GM18517 (cell line): Measurements from ENCODE around the gene ARL5A.
A peak's percentile ranks its signal among the peaks of the same experiment; 100 is the strongest.
"Not testable (repeated sequence)": the region's sequence is repeated elsewhere in the genome, so short reads cannot be mapped to it uniquely, and the experiment has no call there.

Experiments used
- ATAC-seq: cut with Tn5 transposase; IDR thresholded peaks from one replicate; pipeline ENCODE4 v1.9.1; 2021; ENCODE audit warnings: mild to moderate bottlenecking, moderate library complexity; ENCODE audit not compliant: unreplicated experiment

Gene ARL5A, protein sequence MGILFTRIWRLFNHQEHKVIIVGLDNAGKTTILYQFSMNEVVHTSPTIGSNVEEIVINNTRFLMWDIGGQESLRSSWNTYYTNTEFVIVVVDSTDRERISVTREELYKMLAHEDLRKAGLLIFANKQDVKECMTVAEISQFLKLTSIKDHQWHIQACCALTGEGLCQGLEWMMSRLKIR

DNA sequence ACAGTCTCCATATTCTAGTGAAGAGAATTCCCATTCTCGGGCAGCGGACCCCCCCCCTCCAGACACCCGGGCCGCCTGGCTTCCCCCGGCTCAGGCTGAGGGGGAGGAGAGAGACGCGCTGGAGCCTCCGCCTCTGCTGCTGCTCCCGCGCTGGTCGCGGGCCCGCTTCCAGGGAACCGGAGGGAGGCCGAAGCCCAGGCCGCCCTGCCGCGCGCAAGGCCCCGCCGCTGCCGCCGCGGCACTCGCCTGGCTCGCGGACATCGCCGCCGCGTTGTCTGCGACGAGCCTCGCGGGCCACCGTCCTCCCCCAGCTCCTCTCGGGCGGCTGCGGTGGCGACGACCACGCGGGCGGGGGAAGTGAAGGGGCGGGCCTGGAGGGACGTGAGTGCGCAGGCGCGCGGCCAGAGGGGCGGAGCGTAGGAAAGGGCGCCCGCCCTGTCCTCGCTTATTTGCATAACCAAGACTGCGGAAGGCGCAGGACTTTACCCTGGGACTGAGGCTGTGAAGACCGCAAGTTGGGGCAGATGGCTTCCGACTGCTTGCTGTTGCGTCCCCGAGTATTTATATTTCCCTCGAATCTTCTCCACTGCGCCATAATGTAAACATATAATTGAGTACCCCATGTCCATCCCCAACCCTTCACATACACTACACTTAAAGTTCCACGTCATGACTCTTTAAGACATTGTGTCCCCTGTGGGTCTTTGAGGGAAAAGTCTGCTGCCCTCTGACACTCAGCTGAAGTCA, at the start of gene ARL5A:
Gene ARL5A, minus strand, starts transcription at position 279 of the 747 bp plus-strand sequence. Its CDS starts 245 bp downstream, at position 34.
- peak; percentile 97 for ATAC-seq

DNA sequence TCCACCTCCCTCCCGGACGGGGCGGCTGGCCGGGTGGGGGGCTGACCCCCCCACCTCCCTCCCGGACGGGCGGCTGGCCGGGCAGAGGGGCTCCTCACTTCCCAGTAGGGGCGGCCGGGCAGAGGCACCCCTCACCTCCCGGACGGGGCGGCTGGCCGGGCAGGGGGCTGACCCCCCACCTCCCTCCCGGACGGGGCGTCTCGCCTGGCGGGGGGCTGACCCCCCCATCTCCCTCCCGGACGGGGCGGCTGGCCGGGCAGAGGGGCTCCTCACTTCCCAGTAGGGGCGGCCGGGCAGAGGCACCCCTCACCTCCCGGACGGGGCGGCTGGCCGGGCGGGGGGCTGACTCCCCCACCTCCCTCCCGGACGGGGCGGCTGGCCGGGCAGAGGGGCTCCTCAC, 47.4 kb upstream of the ARL5A start:
- ATAC-seq = not testable (repeated sequence)

DNA sequence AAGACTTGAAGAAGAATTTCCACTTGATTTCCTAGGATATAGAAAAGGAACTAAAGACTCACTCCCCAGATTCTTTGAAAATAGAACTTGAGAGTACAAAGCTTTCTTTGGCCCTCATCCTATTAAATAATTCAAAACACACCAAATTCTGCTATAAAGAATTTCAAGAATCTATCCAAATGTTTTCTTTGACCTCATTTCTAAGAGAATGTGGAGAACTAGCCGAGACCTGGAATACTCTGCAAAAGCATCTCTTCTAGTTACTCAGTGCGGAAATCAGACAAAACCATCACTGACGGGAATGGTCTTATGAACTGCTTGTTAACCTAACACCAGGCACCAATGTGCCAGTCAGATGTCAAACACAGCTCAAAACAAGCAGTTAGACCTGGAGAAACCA, 44.2 kb upstream of the ARL5A start:
- ATAC-seq = no peak

DNA sequence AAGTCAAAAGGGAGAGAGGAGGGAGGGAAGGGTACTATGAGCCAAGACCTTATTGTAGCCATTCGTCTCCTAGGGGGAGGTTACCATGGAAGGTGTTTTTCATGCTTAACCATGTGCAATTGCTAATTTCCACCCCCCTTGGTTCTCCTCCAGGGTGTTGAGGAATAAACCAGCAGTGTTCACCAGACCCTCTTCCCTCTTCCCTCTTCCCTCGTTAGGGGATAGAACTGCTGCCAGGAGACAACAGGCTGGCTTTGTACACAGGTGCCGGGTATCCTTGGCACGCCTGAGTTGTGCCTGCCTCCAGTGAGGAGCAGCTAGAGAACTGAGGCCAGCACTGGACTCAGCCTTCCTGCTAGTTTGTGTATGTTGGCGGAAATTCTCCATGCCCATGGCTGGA, 41.1 kb upstream of the ARL5A start:
- ATAC-seq = no peak

DNA sequence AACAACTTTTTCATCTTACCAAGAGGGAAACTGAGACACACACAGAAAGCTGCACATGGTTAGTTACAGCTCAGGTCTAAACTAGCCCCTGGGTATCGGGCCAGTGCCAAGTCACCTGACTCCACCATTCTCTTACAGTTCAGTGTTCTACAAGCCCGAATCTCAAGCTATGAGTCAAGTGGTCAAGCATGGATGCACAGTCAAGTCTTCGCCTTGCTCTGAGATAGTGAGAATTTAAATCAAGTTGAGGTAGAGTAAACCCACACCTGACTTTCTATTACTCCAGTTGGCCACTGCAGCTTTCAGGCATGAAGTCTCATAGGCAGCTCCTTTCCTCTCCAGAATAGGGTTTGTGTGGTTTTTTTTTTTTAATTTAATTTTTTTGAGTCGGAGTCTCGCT, 34.5 kb upstream of the ARL5A start:
- peak; percentile 100 for ATAC-seq

DNA sequence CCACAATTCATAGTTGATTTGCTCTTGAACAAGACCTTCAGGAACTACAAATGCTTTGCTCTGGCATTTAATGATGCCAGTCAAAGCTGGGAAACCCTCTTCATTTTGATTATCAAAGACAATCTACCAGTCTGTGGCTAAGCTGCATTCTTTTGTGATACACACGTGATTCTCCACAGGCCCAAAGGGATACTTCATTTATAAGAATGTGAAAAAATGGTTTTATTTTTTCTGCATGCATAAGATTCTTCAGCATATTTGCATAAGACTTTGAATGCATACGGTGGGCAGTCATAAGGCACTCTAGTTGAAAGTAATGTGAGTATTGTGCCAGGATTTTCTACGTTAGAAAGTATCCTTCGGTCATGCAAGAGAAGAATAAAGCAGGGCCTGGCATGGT, 33.0 kb upstream of the ARL5A start:
- no peak for ATAC-seq

DNA sequence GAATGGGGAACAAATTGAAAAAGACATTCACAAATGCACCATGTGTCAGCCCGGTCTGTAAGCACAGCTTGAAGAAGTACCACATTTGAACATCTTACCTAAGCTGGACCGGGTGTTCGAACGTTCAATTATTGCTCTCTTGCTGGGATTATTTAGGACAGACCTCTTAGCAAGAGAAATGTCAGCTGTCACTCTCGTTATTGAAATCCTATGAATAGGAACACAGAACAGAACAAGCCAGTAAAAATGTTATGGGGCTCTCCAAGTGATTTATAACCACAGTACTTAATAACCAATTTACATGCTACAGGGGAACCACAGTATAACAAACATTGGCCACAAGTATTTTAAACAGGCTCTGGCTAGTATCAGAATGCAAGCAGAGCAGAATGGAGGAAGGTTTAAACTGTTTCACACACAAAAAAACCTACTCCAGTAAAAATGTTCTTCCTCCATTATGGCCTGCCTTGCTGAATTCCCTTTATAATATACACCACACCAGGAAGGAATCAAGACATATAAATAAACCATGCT, 32.5 kb upstream of the ARL5A start:
- no peak for ATAC-seq

DNA sequence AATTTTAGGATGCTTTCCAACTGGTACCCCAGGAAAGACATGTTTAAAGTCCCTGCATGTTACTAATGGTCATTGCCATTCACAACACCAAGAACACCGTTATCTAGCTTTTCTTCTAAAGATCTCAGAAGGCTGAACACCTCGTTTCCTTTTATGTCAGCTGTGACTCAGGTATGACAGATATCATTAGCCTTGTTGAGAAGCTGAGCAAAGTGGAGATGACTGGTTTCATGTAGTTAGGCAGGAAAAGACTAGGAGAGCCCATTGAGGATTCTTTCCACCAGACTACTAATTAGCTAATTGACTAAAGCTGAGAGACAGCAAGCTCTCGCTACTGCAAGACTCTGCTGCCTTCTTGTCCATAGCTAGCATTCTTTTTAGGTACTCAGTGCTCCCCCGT, 32.0 kb upstream of the ARL5A start:
- ATAC-seq = no peak

DNA sequence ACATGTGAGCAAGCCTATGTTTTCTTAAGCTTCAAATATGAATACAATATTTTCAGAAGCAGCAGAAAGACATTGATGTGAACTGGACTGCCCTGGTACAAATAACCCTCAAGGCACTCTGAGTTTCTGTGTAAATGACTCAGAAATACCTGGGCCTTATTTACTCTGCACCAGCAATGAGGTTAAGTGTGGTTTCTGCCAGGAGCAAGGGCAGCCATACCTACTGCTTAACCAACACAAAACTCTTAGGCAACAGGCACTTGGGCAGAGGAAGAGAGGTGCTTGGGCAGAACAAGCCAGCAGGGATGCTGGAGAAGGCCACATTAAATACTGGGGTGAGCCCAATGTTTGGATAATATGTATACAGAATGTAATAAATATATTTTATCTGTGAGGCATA, 29.4 kb upstream of the ARL5A start:
- no peak for ATAC-seq

DNA sequence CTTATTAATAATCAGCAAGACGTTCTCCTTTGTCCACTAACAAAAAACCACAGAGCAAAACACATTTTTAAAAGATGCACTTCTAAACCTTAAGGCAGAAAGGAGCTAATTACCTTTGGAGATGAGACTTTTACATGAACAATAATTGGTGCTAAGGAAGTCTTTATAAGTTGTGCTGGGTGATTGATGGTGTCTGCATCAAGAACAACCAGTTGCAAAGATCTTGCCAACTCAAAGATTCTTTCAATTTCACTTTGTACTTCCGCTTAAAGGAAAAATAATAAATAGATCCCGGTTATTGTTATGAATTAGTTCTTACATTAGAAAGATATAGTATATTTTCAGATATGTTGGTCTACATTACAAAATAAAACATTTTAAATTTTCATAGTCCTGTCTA, 26.9 kb upstream of the ARL5A start:
- ATAC-seq = no peak

DNA sequence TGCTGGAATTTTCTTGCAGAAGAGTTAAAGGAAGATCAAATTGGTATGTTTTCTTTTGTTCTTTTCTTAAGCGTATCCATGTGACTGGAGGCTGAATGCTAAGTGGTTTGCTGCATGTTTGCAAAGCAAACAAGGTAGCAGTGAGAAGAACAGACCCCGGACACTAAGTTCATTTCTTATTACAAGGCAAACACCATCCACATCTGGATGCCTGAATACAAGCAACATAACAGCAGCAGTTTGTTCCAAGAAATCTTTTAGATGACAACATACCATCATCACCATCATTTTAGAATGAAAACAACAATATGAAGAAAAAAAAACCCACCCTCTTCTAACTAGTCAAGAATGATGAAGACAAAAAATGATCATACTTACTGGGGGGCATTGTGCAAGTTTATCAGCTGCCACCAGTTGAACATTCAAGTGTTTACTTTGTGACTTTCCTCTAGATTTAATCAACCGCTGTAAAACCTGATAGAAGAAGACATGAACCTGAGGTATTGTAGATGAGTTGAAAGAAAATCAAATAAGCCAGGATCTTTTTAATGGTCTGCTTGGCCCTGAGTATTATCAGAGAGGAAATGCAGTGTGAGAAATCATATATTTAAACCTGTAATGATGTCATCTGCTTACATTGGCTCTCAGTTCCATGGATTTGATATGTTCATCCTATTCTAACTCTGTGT, 25.0 kb upstream of the ARL5A start:
- no peak for ATAC-seq

DNA sequence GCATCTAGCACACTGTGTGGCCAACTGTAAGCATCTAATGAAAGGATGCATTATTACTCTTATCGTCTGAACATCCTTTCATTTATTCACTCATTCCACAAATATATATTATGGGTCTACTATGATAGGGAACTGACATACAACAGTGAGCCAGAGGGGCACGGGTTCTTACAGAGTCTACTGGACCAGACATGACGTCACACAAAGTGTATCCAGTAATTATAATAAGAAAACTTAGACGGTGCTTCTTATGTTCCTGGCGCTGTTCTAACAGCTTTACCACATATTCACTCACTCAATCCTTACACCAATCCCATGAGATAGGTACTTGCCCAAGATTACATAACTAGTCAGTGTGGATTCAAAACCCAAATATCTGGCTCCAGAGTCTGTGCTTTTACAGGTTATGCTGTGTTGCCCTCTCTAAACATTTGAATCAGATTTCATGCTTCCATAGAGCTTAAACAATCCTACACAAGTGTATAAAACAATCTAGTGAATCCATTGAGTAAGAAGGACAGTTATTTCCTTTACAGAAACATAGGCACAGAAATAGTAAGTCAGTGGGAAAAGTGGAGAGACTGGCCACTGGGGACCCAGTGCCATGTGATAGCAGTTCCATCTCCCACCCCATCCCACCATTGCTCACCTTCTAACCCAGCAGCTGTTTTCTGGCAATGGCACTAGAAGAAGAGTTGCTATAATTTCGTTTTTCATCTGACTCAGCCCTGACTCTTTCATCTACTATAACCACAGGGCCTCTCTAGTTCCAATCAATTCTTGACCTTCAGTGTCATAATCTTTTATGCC, 24.2 kb upstream of the ARL5A start:
- ATAC-seq = no peak

DNA sequence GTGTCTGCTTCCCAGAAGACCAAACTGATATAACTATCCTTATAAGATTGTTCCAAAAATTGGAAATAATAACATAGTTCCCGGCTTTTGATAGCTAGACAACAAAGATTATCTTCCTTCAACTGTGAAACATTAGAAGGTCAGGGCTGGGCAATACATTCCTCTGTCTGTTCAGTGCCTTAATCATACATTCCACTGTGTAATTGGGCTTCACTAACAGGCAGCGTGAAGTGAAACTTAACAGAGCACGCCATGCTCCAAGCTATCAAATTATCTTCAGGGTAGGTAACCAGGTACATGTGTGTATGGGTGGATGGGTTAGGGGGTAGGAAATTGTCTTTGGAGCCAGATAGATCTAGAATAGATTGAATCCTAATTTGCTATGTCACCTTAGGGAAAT, 23.5 kb upstream of the ARL5A start:
- no peak for ATAC-seq

DNA sequence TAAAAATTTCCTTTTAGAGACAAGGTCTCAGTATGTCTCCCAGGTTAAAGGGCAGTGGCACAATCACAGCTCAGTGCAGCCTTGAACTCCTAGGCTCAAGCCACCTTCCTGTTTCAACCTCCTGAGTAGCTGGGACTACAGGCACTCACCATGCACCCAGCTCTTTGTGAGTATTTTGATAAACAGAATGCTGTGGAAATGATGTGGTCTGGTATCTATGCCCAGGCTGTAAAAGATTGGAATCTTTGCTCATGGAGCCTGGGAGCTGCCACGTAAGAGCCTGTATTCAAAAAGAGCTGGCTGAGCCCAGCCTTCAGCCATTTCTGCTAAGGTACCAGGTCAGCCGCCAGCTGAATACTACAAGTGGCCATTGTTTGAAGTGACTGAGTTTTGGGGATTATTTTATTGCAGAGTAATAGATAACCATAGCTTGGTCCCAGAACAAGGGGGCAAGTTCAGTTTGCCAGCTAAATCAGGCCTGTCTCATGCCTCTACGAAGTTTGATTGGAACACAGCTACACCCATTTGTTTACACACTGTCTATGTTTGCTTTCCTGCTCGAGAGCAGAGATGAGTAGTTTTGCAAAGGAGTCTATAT, 21.3 kb upstream of the ARL5A start:
- ATAC-seq = no peak

DNA sequence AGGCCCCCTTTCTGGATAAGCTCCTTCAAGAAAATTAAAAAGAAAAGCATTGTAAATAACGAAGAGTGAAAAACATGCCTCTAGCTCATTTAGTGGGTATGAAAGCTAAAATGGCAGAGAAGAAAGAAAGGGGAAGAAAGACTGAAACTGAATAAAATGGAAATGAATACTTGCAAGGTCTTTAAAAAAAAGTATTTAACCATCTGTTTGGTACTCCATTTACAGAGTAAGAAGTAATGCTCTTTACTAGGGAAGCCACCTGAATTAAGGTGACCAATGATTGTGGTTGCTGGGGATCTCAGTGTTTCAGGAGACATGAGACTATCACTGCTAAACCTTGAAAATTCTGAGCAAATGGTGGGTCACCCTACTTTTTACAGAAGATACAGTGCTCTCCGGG, 17.7 kb upstream of the ARL5A start:
- ATAC-seq = peak; percentile 61

DNA sequence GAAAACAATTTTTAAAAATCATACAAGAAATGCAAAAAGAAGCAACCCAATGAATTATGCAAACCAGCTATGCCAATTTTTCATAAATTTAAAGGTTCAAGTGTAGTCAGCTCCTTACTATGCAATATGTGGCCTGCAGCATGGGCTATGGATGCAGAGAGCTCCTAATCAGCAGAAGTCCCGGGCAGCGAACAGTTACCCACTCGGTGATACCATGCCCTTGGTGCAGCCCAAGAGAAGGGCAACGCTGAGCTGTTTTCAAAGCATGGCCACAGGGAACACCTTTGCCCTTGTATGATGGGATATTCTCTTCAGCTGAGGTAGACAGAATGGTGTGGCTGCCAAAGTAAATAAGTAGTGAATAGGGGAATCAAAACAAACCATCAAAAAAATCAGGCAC, 17.3 kb upstream of the ARL5A start:
- no peak for ATAC-seq

DNA sequence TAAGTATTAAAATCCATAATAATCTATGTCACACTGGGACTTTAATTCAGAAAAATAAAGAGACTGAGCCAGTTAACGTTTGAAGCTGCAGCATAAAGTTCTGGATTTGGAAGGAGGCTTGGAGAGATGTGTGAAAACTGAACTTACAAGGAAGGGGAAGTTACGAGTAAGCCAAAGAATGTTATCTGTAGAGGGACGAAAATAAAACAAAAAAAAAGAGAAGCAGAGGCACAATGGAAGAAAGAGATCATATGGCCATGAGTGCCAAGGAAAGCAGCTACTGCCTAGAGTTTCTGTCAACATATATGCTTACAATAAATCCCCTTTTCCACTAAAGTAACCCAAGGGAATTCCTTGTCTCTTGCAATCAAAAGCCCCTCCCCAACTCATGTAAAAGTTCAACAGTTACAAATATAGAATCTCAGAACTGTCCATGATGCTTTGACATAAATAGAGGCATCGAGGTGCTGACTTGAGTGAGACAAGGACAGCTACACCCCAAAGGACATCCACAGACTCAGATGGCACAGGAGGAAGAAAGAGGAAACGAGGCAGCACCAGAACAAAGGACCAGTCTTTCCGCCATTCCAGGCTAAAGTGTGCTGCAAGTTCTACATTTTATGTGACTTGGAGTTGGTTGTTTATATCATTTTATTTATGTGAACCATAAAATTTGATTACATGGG, 16.1 kb upstream of the ARL5A start:
- ATAC-seq = no peak

DNA sequence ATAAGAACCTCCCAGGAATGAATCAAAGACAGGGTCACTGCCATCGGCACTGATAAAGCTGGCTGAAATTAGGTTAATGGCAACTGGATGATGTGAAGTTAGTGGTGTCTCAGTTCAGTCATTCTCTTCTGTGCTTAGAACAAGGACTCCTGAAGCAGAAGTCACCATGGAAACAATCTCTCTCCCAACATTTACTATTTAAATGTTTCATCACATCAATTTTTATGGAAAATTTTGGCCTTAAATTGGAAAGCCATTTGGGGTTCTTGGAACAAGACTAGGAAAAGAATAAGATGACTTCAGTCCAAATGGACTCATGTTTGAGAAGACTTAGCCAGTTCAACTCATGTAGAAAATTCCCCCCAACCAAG, 15.5 kb upstream of the ARL5A start:
- ATAC-seq = no peak

DNA sequence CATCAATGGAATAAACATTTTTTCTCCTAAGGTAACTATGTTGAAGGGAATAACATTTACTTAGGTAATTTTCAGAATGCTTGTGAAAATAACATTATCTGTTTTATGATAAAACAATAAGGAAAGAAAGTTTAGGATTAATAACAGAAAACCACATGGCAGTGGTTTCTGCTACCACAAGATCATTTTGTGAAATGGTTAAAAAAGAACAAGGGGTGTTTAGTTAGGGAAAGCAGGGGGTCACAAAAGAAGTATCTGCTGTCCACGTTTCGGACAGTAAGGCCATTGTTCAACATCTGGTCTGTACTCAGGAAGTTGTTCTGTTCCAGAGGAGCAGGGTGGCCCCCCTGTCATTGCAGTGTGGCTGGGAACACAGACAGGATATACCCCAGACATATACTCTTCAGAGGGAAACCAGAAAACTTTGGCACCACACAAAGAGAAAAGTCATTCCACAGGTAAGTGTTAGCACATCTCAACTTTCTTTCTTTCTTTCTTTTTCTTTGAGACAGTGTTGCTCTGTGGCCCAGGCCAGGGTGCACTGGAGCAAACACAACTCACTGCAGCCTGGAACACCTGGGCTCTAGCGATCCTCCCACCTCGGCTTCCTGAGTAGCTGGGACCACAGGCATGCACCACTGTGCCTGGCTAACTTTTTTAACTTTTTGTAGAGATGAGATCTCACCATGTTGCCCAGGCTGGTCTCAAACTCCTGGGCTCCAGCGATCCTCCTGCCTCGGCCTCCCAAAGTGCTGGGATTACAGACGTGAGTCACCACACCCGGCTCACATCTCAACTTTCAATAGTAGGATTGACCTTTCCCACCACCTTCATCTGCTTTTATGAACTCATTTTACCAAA, 14.8 kb upstream of the ARL5A start:
- peak; percentile 28 for ATAC-seq
